RWPE1 (cell line): ENCODE measurements around the gene DDR2.
"Not testable (repeated sequence)": the region's sequence is repeated elsewhere in the genome, so short reads cannot be mapped to it uniquely, and the experiment has no call there.

Experiments
- CTCF ChIA-PET: fragments of 350-600 bp; sonication (Branson Sonifier 250); formaldehyde crosslinking; extraction: SDS; loops from one replicate; lab custom pipeline; 2021; lab: Yijun Ruan, JAX
- POLR2A ChIA-PET: fragments of 400-600 bp; formaldehyde crosslinking; extraction: SDS; loops from one replicate; lab custom pipeline; 2020; ENCODE audit warnings: antibody characterized with exemption; ENCODE audit not compliant: low non-redundant PET; lab: Yijun Ruan, JAX
- DNase-seq: peaks from one replicate; pipeline ENCODE4 v3.0.0; 2012; ENCODE audit warnings: low spot score
- H3K27ac ChIP-seq: fragments of 450-650 bp; 2 replicates; pipeline ENCODE4 v1.5.1; 2017
- CTCF ChIP-seq: fragments of 450-650 bp; conservative IDR thresholded peaks from 2 replicates; pipeline ENCODE4 v1.5.1; 2017; ENCODE audit warnings: low read depth, mild to moderate bottlenecking

The DDR2 gene

GRCh38 chr1:162632217-162632666 lies at the start of gene DDR2:
Gene DDR2, plus strand, starts transcription at chr1:162632464. Its CDS starts 86,600 bp downstream, at chr1:162719064.
- H3K27ac ChIP-seq = no peak within 1 kb of the TSS
- ChIA-PET CTCF (interaction anchor here (0.6 to 0.8 kb wide), 2 partner anchors 18 to 176 kb away, joined by 3 read pairs; no protein-coding TSS in a partner anchor), POLR2A (no interaction called here)
- no peak for TF ChIP-seq CTCF
- no peak for DNase-seq

GRCh38 chr1:162582901-162583300 lies 49.4 kb upstream of the DDR2 start:
- CTCF ChIA-PET = not testable (repeated sequence)

GRCh38 chr1:162585101-162585500 lies 47.2 kb upstream of the DDR2 start:
- H3K27ac ChIP-seq, POLR2A ChIA-PET, DNase-seq: not testable (repeated sequence)
- CTCF ChIA-PET = interaction anchor here (0.7 to 1.3 kb wide), 2 partner anchors 10 to 28 kb away, joined by 3 to 7 read pairs; no protein-coding TSS in a partner anchor

More at GRCh38 chr1:162582901-162583300, 49.4 kb upstream of the DDR2 start:
- H3K27ac ChIP-seq, DNase-seq, POLR2A ChIA-PET: not testable (repeated sequence)

GRCh38 chr1:162587347-162587746 lies 44.9 kb upstream of the DDR2 start:
- no peak for DNase-seq
- POLR2A ChIA-PET = no interaction called here
- CTCF ChIA-PET = no interaction called here
- no peak overlapping the region for H3K27ac ChIP-seq
- TF ChIP-seq CTCF = no peak

- POLR2A ChIA-PET = interaction anchor here (0.5 kb wide), 1 partner anchor 86 kb away, joined by 4 read pairs; no protein-coding TSS in a partner anchor
- CTCF ChIA-PET = interaction anchor here (0.6 to 0.9 kb wide), 2 partner anchors 9 to 60 kb away, joined by 3 read pairs; no protein-coding TSS in a partner anchor
- no peak for DNase-seq
- no peak overlapping the region for H3K27ac ChIP-seq
- no peak for TF ChIP-seq CTCF
Observed at GRCh38 chr1:162587761-162588260, 44.5 kb upstream of the DDR2 start.

GRCh38 chr1:162590101-162590500 lies 42.2 kb upstream of the DDR2 start:
- no peak for DNase-seq
- TF ChIP-seq CTCF = no peak
- H3K27ac ChIP-seq = no peak overlapping the region
- ChIA-PET POLR2A (no interaction called here), CTCF (no interaction called here)

GRCh38 chr1:162590686-162591085 lies 41.6 kb upstream of the DDR2 start:
- TF ChIP-seq CTCF = no peak
- H3K27ac ChIP-seq = no peak overlapping the region
- ChIA-PET CTCF (interaction anchor here (0.6 kb wide), 1 partner anchor 17 kb away, joined by 3 read pairs; no protein-coding TSS in a partner anchor), POLR2A (no interaction called here)
- DNase-seq = no peak
